Lung (tissue), 16 donors: ENCODE measurements around the gene CCDC175. TPM values are rescaled to one million over a fixed set of nuclear protein-coding genes. Genes with fewer than 3 reads are reported as not detected.

ENCODE experiments used
- ATAC-seq: fragments of 200-7000 bp; cut with Tn5 transposase; one replicate; pipeline ENCODE4 v1.9.1; 2020; ENCODE audit warnings: moderate number of reproducible peaks; ENCODE audit not compliant: insufficient read depth, low FRiP score
- DNase-seq, 3 donors: peaks; one replicate each; pipeline ENCODE4 v3.0.0-alpha.2; 2013 to 2017
- H3K27ac ChIP-seq, 2 donors: one replicate each; pipeline ENCODE4 v1.5.1; 2013; ENCODE audit warnings: mild to moderate bottlenecking in 2 of 2, moderate library complexity in 2 of 2, control low read depth in 1 of 2, inconsistent platforms in 1 of 2, low read depth in 1 of 2, low read length in 1 of 2
- H3K27me3 ChIP-seq, 3 donors: one replicate each; pipeline ENCODE4 v1.5.1; 2013; ENCODE audit warnings: low read length in 2 of 3; ENCODE audit not compliant: control insufficient read depth in 3 of 3, insufficient read depth in 3 of 3
- H3K36me3 ChIP-seq, 4 donors: one replicate each; pipeline ENCODE4 v1.5.1; 2013; ENCODE audit warnings: low read length in 4 of 4, mild to moderate bottlenecking in 1 of 4, moderate library complexity in 1 of 4; ENCODE audit not compliant: control insufficient read depth in 4 of 4, insufficient read depth in 4 of 4
- H3K4me1 ChIP-seq, 5 donors: one replicate each; pipeline ENCODE4 v1.5.1; 2013; ENCODE audit warnings: low read length in 5 of 5, mild to moderate bottlenecking in 2 of 5, moderate library complexity in 1 of 5; ENCODE audit not compliant: control insufficient read depth in 5 of 5, insufficient read depth in 5 of 5
- H3K4me3 ChIP-seq: one replicate; pipeline ENCODE4 v1.5.1; 2013; ENCODE audit warnings: mild to moderate bottlenecking, control low read depth, moderate library complexity
- H3K9ac ChIP-seq, 2 donors: one replicate each; pipeline ENCODE4 v1.5.1; 2013; ENCODE audit warnings: low read length in 2 of 2, control low read depth in 1 of 2; ENCODE audit not compliant: insufficient read depth in 1 of 2
- H3K9me3 ChIP-seq, 4 donors: one replicate each; pipeline ENCODE4 v1.5.1; 2013; ENCODE audit warnings: low read length in 3 of 4, mild to moderate bottlenecking in 1 of 4, moderate library complexity in 1 of 4; ENCODE audit not compliant: control insufficient read depth in 4 of 4, insufficient read depth in 3 of 4
- CTCF ChIP-seq: IDR thresholded peaks from 2 replicates; pipeline ENCODE4 v1.5.1; 2012; ENCODE audit warnings: mild to moderate bottlenecking; ENCODE audit errors: control extremely low read depth, extremely low read depth
- WGBS, 2 donors: extraction: QIAGEN DNeasy Blood & Tissue Kit; methylation state at CpG; one replicate each; pipeline ENCODE4 v1.1.7; 2013; 5-methylcytosine and 5-hydroxymethylcytosine counted together
- long read RNA-seq, 5 donors: transcript quantifications; one replicate each; lab custom pipeline, GENCODE V29; 2026
- polyA plus RNA-seq, 2 donors: library from polyadenylated mRNA; stranded (reverse); fragments of 200-250 nt; gene quantifications; one replicate each; pipeline ENCODE4 v1.2.1, GENCODE V29; 2013
- total RNA-seq, 2 donors: library from RNA; depleted of rRNA in 1 of 2; stranded (reverse); fragments of >200 nt in 1 of 2; gene quantifications; one replicate each; pipeline ENCODE4 v1.2.1, GENCODE V29; 2014 to 2021
- donor health status: control.
- donor health status: control.
- donor health status: Bipolar disorder and iron deficiency.
- donor health status: healthy.
- donor health status: DM: yes; HTN: yes; CAD: no.

The CCDC175 gene
- total RNA-seq: under 1 TPM; 0.34 to 0.94 TPM
- under 1 TPM; 0.06 TPM for polyA plus RNA-seq
- long read RNA-seq, donor 1: 0 reads
- long read RNA-seq, donor 2: 0 reads
- long read RNA-seq, donor 3: 0 reads
- long read RNA-seq, donor 4: 0 reads
- long read RNA-seq, donor 5: 0 reads

- peak; percentile 52 for TF ChIP-seq CTCF
- Histone ChIP-seq H3K9me3 (no peaks in the 10 kb centered on the region), H3K27me3 (no peaks in the 10 kb centered on the region), H3K27ac (no peak within 1 kb of the TSS), H3K4me3 (no peak within 1 kb of the TSS), H3K36me3 (no peaks in the 10 kb centered on the region), H3K9ac (peak within 1 kb of the TSS; percentile 40 to 49), H3K4me1 (peaks cover 0 to 6% (median 0%) of the 10 kb centered on the region in 5 donors)
- peak; percentile 75 to 86 (median 85) for DNase-seq
- ATAC-seq: peak; percentile 79
- 19 to 20% methylated on average over 46 of the region's 46 CpGs for WGBS, 2 donors
Observed at GRCh38 chr14:59576332-59577294, at the start of gene CCDC175. Gene CCDC175 (minus strand): TSS chr14:59576812. CDS start chr14:59576775, 37 bp downstream.

- ATAC-seq (no peak), DNase-seq (no peak)
- peaks cover 0 to 3% (median 0%) of the 10 kb centered on the region in 3 donors for H3K27me3 ChIP-seq
- WGBS, 2 donors: 53 to 74% methylated on average over 2 of the region's 2 CpGs
- no peak overlapping the region for H3K27ac ChIP-seq
- no peak overlapping the region for H3K4me3 ChIP-seq
- H3K36me3 ChIP-seq: no peaks in the 10 kb centered on the region
- TF ChIP-seq CTCF: no peak
- no peak overlapping the region for H3K9ac ChIP-seq
- H3K4me1 ChIP-seq: no peaks in the 10 kb centered on the region
- H3K9me3 ChIP-seq: no peaks in the 10 kb centered on the region
Observed at GRCh38 chr14:59622631-59623030, 46.0 kb upstream of the CCDC175 start.

- H3K4me1 ChIP-seq: no peaks in the 10 kb centered on the region
- TF ChIP-seq CTCF: no peak
- WGBS, 2 donors: 53 to 66% methylated on average over 2 of the region's 2 CpGs
- no peak overlapping the region for H3K4me3 ChIP-seq
- DNase-seq: no peak
- no peaks in the 10 kb centered on the region for H3K9me3 ChIP-seq
- no peak for ATAC-seq
- no peaks in the 10 kb centered on the region for H3K27me3 ChIP-seq
- no peak overlapping the region for H3K27ac ChIP-seq
- no peak overlapping the region for H3K9ac ChIP-seq
- no peaks in the 10 kb centered on the region for H3K36me3 ChIP-seq
Observed at GRCh38 chr14:59619061-59619460, 42.4 kb upstream of the CCDC175 start.
